HT-29 (cell line): ENCODE results near the gene BTNL3. TPM values are rescaled to one million over a fixed set of nuclear protein-coding genes. Genes with fewer than 3 reads are reported as not detected.
"Not testable (repeated sequence)": the region's sequence is repeated elsewhere in the genome, so short reads cannot be mapped to it uniquely, and the experiment has no call there.

Experiments used
- DNase-seq: peaks from one replicate; pipeline ENCODE4 v3.0.0-alpha.2; 2015; ENCODE audit warnings: low spot score
- small RNA-seq: library from RNA; depleted of rRNA; stranded (forward); fragments of <200 nt; gene quantifications from one replicate; pipeline ENCODE3, GENCODE V24; 2014
- total RNA-seq: library from RNA; depleted of rRNA; stranded (reverse); fragments of >200 nt; shearing (Covaris generic); gene quantifications from 2 replicates; pipeline ENCODE4 v1.2.3, GENCODE V29; 2014; rRNA removed

The BTNL3 gene
- total RNA-seq, 1 experiment from 2014 or later = not detected

GRCh38 chr5:181045857-181046256, 57.2 kb downstream of the BTNL3 start:
- DNase-seq = not testable (repeated sequence)

GRCh38 chr5:181047288-181047687, 58.6 kb downstream of the BTNL3 start:
- DNase-seq = no peak

GRCh38 chr5:181047921-181048320, 59.3 kb downstream of the BTNL3 start:
- DNase-seq = no peak

DNA sequence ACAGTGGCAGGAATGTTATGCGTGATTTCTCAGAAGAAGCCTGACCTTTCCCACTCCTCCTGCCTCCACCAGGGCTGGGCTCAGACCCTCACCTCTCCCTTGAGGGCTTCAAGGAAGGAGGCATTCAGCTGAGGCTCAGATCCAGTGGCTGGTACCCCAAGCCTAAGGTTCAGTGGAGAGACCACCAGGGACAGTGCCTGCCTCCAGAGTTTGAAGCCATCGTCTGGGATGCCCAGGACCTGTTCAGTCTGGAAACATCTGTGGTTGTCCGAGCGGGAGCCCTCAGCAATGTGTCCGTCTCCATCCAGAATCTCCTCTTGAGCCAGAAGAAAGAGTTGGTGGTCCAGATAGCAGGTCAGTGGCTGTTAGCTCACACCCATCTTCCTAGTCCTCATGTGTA, 61.4 kb downstream of the BTNL3 start:
- no peak for DNase-seq

DNA sequence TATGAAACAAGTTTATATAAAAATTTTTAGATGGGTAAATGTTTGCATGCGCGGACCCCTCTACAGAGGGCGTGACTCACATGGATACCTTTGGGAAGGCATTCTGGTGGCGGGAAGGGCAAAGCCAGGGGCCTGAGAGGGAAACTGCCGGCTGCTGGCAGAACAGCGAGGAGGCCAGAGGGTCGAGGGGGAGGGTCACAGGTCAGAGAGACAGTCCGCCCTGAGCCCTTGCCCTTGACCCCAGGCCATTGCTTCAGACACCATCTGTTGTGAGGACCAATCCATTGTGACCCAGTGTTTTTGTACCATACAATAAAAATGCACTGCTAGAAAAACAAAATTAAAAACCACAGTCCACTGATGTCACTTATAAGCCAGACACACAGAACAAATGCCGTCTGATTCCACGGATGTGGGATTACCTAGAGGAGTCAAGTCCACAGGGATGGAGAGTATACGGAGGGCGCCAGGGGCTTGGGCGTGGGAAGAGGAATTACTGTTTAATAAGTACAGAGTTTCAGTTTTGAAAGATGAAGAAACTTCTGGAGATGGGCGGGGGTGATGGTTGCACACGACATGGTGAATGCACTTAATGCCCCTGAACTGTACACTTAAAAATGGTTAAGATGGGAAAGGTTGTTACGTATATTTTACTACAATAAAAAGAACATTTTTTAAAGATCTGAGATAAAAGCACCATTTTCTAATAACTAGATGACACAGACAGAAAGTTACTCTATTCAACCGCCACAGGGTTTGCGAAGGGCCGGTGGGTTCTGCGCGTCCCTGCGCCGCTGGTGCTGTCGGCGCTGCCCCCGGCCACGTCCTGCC, 63.4 kb downstream of the BTNL3 start:
- peak; percentile 12 for DNase-seq

DNA sequence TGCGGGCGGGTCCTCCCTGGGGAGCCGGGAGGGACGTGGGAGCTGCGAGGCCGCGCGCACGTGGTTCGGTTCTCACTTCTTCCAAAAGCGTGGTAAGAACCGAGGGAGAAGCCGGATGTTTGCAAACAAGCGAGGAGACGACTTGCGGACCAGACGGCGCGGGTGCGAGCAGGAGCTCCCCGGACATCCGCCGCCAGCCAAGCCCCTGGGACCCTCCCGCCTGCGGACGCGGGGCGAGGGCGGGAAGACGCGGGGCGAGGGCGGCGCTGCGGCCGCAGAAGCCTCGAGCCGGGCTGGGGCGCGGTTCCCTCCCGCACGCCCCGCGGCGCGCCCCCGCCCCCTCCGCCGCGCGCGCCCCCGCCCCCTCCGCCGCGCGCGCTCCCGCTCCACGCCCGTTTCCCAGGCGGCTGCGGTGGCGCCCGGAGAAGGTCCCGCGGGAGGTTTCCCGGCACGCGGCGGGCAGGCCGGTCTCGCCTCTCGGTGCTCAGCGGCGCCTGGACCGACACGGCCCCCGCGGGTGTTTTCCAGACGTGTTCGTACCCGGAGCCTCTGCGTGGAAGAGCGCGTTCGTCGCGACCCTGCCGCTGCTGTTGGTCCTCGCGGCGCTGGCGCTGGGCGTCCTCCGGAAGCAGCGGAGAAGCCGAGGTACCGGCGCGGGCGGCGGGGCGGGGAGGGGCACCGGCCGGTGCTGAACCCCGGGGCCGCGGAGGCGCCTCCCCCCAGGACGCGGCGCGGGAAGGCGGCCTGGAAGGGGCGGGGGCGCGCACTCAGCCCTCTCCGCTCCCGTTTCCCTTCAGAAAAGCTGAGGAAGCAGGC, 64.2 kb downstream of the BTNL3 start:
- DNase-seq = peak; percentile 50

DNA sequence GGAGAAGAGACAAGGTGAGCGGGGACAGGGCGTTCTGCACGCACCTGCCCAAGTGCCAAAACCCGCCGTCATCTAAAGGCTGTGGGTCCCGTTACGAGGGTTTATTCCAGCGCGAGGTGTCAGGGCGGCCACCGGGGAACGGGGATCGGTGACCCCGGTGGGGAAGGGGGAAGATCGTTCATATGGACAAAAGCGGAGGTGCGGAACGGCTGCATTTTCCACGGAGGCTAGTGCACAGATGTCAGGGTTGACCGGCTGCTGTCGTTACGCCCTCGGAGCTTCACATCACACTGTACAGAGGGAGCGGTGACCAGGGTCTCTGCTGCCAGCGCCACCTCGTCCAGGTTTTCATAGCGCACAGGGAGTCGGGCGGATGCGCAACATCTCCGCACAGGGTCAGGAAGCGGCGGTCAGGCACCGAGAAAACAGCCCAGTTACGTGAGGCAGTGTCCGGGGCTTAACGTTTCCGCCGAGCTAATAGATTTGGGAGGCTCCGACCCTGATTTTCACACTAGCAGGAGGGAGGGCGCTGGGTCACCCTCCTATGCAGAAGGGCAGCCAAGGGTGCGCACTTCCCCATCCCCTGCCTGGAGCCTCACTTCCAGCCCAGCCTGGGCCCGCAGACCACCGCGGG, 65.0 kb downstream of the BTNL3 start:
- peak; percentile 54 for DNase-seq

DNA sequence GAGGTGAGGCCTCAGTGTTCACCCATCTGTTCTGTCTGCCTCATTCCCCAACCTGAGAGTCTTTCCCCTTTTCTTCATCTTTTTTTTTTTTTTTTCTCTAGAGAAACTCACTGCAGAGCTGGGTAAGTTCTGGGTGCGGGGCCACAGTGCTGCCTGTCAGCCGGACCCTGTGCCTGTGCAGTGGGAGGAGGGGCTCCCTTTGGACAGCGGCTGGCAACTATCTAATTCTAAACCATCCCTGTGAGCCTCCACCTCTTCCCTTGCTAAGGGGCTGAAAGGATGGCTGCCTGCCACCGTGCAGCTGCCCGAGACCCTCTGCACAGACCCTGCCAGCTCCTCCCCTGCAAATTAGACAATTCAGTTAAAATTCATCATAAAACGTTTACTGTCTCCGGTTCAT, 65.5 kb downstream of the BTNL3 start:
- no peak for DNase-seq

DNA sequence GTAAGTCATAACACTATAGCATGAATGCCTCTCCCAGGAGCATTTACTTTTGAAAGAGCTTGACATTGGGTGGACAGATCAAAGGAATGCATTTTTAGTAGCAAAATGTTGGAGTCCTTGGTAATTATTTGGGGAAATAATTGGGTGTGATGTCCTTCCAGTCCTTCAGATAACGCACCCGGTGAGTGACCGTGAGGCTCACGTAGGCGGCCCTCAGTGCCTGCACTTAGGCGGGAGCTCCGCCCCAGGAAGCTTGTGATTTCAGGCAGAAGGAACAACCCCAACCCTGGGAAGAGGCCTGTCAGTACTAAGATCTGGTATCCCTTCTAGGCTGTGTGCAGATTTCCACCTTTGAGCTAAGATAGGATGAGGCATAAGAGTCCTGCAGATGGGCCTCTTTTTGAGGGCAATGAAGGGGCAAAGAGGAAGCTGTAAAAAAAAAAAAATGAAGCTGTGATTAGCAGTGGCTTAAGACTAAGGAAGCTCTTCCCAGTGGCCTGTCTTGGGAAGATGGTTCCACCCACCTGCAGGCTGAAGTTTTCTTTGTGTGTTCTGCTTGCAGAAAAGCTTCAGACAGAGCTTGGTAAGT, 66.3 kb downstream of the BTNL3 start:
- no peak for DNase-seq

Small RNAs within 50 kb of the gene (small RNA-seq; reads per million reads assigned to genes)
- gene MIR8089 = not detected
- not detected for gene RNU6-1036P
- gene RPS29P12 = not detected

Other genes with a start within 250 kb of the BTNL3 start
- gene OR2Y1, start 248.8 kb upstream of the BTNL3 start, total RNA-seq = not detected in 2 replicates
- gene MGAT1, start 186.0 kb upstream of the BTNL3 start, total RNA-seq = 96.1 and 102 TPM in 2 replicates
- 9.9 and 15.9 TPM in 2 replicates for gene ZFP62, start 127.6 kb upstream of the BTNL3 start, total RNA-seq
- gene BTNL8, start 89.7 kb upstream of the BTNL3 start, total RNA-seq = 0.13 and 1.0 TPM in 2 replicates
- gene BTNL9, start 51.4 kb downstream of the BTNL3 start, total RNA-seq = 32.4 and 36.7 TPM in 2 replicates
- gene OR2V1, start 142.3 kb downstream of the BTNL3 start, total RNA-seq = not detected in 2 replicates
- gene OR2V2, start 158.7 kb downstream of the BTNL3 start, total RNA-seq = not detected in 2 replicates
- 2.9 and 5.5 TPM in 2 replicates for gene TRIM7, start 216.3 kb downstream of the BTNL3 start, total RNA-seq
- 29.9 and 37.9 TPM in 2 replicates for gene TRIM41, start 234.4 kb downstream of the BTNL3 start, total RNA-seq